Posterior vena cava (tissue), 2 donors: ENCODE measurements around the gene C16orf89. TPM values are rescaled to one million over a fixed set of nuclear protein-coding genes. Genes with fewer than 3 reads are reported as not detected.

Experiments
- DNase-seq: peaks from one replicate; pipeline ENCODE4 v3.0.0-alpha.2; 2020; ENCODE audit warnings: low spot score
- intact Hi-C, 2 donors: fragments of 100-400 bp; cut with DNase I; formaldehyde crosslinking; loops; one replicate each; pipeline versions ENCODE4 v1.14.1 to v1.14.2; 2022 to 2023
- total RNA-seq, 2 donors: library from RNA; stranded (reverse); fragmentation: NEBNext Ultra II Directional; extraction: Animal tissue kit (Norgen Biotek cat#: 25700); gene quantifications; one replicate each; pipeline ENCODE4 v1.2.1, GENCODE V29; 2021
- donor health status: DM: yes; HTN: yes; CAD: no.
- donor health status: DM: yes; HTN: yes; CAD: no.

Gene C16orf89
- total RNA-seq, 2 donors from 2014 or later: 32.3 to 54.2 TPM

DNA sequence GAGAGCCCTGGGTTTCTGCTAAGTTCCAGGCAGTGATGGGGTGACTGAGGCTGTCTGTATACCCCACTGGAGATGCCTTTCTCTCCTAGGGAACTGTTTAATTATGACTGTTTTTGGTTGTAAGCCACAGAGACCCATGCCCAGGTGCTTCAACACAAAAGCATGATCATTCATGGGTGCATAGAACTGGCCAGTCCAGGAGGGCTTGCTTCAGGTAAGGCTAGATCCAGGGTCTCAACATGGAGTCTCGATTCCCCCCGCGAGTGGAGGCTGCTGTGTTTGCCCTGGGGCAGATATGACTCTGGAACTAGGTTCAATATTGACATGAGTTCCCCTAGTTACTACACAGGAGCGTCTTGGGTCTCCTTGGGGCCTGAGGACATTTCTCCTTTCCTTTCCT, 49.9 kb downstream of the C16orf89 start:
- intact Hi-C loops: no loop called here
- no peak for DNase-seq

DNA sequence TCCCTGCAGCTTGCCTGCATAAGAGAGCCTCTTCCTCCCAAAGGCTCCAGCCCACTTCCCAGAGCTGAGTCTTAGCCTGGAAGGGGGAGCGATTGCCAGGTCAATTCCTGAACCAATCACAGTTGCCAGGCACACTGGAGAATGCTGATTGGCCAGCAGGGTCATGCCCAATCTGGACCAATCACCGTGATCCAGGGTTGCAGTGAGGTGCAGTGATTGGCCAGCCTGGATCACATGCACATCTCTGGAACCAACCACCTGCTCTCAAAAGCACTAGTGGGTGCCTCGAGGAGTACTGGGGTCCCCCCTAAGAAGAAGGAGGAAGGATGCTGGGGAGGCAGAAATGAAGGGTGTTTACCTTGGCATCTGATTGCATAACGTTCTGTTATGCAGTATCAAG, 50.4 kb downstream of the C16orf89 start:
- intact Hi-C loops: no loop called here
- DNase-seq: no peak

DNA sequence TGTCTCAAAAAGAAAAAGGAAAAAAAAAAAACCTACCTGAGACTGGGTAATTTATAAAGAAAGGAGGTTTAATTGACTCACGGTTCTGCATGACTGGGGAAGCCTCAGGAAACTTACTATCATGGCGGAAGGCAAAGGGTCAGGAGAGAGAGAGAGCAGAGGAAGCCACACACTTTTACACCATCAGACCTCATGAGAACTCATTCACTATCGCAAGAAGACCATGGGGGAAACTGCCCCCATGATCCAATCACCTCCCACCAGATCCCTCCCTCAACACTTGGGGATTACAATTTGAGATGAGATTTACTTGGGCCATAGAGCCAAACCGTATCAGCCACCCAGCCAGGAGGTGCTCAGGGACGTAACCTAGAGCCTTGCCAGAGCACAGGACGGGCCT, 52.9 kb downstream of the C16orf89 start:
- intact Hi-C loops: no loop called here
- DNase-seq: no peak

DNA sequence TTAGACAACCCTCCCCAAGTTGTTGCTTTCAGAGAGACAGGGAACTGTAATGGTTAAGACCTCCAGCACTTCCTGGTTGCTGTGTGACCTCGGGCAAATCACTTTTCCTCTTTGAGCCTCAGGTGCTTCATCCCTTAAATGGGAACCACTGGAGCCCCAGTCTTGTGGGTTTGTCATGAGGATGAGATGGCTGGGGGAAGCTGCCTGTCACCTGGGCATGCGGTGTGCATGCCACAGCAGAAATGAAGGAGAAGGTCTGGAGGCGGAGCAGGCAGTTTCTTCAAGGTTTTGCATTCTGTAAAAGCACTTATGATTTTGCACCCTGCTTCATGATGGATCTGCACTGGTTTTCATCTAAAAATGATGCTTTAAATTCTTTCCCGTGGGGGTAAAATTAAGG, 54.1 kb downstream of the C16orf89 start:
- no peak for DNase-seq
- intact Hi-C loops: no loop called here

DNA sequence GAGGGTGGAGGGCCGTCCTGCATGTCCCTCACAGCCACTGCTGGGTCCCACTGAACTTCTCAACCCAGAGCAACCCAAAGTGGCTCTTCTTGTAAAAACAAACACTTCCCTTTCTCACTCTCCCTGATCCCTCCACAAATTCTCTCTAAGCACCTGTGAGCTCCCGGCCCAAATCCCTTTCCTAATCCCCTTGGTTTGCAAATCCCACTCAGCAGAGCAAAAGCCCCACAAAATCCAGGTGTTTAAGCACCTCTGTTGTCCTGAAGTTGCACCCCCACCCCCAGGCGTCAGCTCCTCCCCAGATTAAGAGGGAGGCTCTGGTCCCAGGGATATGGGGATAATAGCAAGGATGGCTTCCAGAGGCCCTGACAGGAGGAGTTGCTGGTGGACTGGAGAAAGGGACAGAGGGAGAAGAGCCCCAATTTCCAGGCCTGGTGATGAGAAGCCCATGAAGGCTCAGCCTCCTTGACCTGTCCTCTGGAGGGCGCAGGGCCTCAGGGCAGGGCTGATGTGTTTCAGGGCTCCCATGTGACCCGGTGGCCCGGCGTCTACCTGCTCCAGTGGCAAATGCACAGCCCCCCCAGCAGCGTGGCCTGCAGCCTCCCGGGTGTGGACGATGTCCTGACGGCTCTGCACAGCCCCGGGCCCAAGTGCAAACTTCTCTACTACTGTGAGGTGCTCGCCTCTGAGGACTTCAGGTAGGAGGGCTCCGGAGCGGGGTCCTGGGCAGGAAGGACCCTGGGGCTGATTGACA, 55.0 kb downstream of the C16orf89 start:
- intact Hi-C loops: no loop called here

DNA sequence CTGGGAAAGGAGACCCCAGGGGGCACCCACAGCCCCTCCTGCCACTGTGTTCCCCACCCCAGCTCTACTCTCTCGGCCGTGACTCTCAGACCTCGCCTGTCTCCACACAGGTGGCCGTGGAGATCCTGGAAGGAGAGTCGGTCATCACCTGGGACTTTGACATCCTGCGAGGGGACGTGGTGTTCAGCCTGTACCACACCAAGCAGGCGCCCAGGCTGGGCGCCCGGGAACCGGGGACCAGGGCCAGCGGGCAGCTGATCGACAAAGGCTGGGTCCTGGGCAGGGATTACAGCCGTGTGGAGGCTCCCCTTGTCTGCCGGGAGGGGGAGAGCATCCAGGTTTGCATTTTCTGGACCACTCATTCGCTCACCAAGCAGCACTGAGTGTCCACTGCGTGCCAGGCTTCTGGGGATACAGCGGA, 57.4 kb downstream of the C16orf89 start:
- DNase-seq: no peak
- intact Hi-C loops: no loop called here

More for the DNA sequence above, 55.0 kb downstream of the C16orf89 start:
- DNase-seq: no peak

DNA sequence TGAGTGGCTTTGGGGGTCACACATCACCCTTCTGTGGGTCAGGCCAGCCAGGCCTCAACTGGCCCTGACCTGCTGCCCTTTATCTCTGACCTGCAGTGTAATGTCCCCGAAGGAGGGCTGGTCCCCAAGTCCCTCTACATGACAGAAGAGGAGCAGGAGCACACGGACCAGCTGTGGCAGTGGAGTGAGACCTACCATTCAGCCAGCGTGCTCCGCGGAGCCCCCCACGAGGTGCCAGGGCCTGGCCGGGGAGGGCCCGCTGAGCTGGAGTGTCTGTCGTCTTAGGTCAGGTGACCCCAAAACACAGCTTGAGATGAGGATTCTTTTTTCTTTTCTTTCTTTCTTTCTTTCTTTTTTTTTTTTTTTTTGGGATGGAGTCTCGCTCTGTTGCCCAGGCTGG, 58.5 kb downstream of the C16orf89 start:
- no peak for DNase-seq
- intact Hi-C loops: no loop called here

DNA sequence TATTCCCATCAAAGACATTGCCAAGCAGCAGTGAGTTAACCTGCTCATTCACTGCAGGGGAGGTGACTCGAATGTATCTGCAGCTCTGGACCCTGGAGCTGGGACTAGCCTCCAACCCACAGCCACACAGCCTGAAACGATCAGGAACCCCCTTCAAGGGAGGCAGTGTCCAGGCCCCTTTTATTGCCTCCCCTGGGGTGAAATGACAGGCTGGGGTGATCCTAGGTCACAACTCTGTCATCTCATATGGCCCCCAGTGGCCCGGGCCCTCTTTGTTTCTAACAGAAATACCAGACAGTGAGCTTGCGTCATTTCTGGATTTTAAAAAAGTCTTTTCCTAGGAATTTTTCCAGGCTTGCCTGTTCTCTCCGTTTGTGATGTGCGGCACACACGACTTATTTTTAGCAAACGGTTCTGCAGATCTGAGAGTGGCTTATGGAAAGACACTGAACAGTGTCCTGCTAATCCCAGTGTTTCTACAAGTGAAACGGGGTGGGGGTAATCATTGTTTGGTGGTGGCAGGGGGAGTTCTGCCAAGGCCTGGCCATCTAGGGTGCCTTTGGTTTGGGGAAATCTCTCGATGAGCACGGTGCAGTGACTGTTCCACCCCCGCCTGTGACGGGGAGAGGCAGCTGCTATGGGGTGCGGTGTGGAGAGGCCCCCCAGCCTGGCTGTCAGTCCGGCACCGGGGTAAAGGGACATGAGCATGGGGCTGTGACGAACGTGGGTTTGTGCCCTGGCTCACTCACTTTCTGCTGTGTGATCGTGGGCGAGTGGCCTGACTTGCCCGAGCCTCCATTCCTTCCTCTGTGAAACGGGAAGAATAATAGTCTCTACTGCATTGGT, 59.2 kb downstream of the C16orf89 start:
- intact Hi-C loops: no loop called here
- DNase-seq: no peak

DNA sequence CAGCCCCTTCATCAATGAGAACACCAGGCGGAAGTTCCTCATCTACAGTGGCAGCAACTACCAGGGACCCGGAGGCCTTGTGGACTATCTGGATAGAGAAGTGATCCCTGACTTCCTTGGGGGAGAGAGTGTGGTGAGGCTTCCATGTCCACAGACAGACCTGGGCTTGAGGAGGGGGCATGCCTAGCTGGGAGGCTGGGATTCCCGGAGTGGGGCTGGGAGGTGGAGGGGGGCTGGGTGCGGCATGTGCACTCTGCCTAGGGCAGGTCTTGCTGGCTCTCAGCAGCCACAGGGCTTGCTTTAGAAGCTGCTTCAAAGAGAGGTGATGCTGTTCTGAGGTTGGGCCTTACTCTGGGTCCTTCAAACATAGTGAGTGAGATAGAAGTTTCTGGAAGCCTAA, 59.8 kb downstream of the C16orf89 start:
- DNase-seq: no peak
- intact Hi-C loops: no loop called here

DNA sequence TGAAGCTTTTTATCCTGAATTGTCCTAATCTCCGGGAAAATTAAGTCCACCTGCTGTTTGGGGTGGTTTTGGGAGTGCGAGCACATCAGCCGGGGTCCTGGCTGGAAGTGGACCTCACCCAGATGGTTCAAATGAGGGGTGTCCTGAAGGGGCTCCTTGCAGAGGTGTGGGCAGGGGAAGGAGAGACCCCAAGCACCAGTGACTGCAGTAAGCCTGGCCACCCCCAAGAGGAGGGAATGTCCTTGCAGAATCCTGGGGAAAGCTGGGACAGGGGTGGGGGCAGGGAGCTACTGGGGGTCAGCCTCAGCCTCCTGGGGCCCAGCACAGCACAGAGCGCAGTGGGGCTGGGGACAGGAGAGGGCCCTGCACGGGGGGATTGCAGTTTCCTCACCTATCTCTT, 61.4 kb downstream of the C16orf89 start:
- no peak for DNase-seq
- intact Hi-C loops: no loop called here

DNA sequence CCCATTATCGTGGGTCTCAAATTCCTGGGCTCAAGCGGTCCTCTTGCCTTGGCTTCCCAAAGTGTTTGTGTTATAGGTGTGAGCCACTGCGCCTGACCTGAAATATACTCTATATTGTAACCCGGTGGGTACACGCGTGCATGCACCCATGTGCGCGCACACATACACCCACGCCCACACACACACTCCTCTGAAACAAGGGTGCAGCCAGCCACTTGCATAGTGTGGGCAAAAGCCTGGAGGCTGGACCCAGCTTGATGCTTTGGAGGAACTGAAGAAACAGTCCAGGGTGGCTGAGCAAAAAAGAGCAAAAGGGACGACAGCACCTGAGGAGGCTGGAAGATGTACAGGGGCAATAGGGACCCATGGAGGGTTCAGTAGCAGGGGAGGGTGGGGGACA, 61.9 kb downstream of the C16orf89 start:
- intact Hi-C loops: no loop called here
- no peak for DNase-seq

DNA sequence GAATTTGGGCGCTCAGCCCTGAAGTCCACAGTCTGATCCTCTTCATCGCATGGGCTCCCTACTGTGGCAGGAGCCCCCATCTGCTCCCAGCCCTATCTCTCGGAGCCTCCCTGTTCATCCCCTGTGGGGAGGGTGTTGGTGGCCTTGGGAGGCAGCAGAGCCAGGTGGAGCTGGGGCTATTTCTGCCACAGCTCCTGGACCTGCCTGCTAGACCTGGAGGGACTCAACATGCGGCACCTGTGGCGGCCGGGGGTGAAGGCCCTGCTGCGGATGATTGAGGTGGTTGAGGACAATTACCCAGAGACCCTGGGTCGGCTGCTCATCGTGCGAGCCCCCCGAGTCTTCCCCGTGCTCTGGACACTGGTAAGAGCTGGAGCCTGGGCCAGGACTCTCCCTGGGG, 62.5 kb downstream of the C16orf89 start:
- DNase-seq: no peak
- intact Hi-C loops: no loop called here

DNA sequence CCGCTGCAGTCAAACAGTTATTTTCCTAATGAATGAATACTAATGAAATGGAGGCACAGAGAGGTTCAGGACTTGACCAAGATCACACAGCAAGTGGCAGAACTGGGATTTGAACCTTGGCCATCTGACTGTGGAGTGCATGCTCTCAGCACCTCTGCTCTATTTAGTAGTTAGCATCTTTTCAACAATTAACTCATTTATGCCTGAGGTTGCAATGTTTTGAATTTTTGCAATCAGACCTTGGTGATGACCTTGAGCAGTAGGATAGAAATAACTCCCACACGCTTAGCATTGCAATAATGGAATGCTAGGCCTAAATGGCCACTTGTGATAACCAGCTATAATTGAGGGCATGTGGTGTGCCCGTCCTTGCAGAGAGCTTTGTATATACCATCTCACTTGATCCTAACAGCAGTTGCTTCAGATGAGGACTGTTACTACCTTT, 63.0 kb downstream of the C16orf89 start:
- no peak for DNase-seq
- intact Hi-C loops: no loop called here

DNA sequence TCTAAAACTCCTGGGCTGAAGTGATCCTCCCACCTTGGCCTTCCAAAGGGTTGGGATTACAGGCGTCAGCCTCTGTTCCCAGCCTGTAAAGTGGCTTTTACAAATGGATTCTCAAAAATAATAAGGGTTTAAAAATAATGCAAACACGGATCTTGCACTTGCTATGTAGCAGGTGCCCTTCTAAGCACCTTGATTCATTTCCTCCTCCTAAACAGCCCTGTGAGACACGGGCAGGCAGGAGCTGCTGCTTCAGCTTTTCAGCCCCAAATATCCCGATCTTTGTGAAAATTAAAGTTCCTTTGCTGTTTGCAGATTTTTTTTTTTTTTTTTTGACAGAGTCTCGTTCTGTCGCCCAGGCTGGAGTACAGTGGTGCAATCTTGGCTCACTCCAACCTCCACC, 63.8 kb downstream of the C16orf89 start:
- DNase-seq: no peak
- intact Hi-C loops: no loop called here

DNA sequence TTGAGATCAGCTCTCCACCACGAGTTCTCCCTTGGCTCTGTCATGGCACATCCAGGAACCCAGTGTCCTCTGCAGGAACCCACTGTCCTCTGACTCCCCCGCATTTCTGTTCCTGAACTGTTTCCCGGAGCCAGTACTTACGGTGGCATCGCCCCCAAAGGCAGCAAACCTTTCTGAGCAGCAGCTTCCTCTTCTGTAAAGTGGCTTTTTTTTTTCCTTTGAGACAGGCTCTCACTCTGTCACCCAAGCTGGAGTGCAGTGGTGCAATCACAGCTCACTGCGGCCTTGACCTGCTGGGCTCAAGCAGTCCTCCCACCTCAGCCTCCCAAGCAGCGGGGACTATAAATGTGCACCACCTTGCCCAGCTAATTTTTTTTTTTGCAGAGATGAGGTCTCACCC, 64.2 kb downstream of the C16orf89 start:
- intact Hi-C loops: no loop called here
- DNase-seq: no peak

DNA sequence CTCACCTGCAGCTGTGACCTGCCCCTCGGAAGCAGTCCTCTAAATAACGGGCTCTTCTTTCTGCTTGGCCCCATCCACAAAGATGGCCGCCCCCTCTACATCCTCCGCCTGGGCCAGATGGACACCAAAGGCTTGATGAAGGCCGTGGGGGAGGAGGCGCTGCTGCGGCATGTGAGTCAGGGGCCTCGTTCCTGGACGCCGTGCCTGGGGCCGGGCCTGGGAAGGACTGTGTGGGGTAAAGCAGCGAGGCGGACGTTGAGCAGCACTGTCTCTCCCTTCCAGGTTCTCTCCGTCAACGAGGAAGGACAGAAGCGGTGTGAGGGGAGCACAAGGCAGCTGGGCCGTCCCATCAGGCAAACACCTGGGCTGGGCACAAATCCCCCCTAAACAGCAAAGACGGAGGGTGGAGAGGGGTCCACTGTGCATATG, 65.2 kb downstream of the C16orf89 start:
- DNase-seq: no peak
- intact Hi-C loops: no loop called here

DNA sequence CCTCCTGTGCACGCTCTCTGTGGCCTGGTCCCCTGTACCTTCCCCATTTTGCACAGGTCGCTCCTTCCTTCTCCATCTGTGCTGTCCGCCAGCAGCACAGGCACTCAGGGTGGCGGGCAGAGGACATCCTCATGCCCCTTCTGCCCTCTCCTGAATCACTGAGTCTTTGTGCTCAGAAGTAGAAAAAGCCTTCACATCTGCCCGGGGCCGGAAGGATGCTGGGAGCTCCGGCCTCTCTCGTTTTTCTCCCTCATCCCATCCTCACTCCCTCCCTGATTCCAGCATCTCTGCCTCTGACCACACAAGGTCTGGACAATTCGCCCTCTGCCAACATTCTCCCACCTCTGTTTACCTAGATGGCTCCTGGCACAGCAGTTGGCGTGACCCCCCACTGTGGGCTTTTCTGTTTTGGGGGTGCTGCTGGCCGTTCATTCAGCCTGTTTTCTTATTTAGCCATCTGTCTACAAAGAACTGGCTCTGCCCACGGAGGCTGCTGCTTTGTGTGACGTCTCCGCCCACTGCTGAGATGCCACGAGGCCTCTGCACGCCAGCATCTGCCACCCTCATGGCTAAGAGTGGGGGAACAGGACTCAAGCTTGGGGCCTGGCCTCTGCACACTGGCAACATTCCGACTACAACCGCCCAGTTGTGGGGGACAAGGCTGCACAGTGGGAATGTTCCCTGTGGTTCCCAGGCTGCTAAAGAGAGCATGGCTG, 70.9 kb downstream of the C16orf89 start:
- no peak for DNase-seq
- intact Hi-C loops: no loop called here
